Erythroblast (primary cell): ENCODE measurements around the gene UBL7.

ENCODE experiments used
- GATA1 ChIP-seq: IDR thresholded peaks from 2 replicates; pipeline ENCODE4 v1.6.1; 2011; ENCODE audit warnings: low read depth, mild to moderate bottlenecking, control low read depth, low read length, moderate library complexity
- POLR2A ChIP-seq: IDR thresholded peaks from 2 replicates; pipeline ENCODE4 v1.6.1; 2011; ENCODE audit warnings: mild to moderate bottlenecking, low read length

DNA sequence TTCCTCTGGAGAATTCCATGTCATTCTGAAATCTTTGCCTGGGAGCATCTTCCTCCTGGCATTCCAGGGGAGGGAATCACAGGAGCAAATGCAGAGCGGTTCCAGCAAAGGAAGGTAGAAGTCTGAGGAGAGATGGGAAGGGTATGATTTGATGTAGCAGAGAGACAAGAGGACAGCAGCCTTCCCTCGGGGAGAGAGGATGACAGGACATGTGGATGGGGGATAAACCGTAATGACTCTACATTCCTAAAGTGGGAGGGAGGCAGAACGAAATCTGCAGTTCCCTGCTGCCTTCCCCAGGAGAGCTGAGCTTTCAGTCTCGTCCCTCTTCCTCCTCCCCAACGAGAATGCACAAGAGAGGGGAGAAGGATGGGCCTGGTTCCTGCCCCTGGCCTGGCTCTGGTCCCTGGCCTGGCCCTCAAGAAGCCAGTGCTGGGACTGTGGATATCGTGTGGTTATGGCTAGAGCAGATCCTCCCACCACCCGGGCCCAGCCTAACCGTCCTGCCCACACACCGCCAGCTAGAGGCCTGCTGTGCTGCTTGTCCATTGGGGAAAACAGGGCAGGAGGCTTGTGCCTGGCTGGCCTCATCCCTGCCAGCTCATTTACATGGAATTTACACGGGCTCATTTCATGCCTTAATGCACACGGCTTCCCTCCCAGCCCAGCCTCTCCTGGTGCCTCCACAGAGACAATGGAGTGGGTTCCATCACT, 53.8 kb downstream of the UBL7 start:
- TF ChIP-seq POLR2A = no peak
- no peak for TF ChIP-seq GATA1
